Measurements from ENCODE around the gene MAN1A2. TPM values are rescaled to one million over a fixed set of nuclear protein-coding genes. Genes with fewer than 3 reads are reported as not detected.

Gene MAN1A2
- total and polyA plus RNA-seq, 9 of the 15 experiments (the other 6 are each of a cell fraction or from before 2014, with no cell fraction given): 4.2 to 38.4 (median 18.7) TPM

- peaks cover 81% of the 10 kb centered on the region for H3K79me2 ChIP-seq (ENCODE audit: control insufficient read depth, insufficient read depth, low read length)
These were observed 22.5 kb downstream of the MAN1A2 start for GRCh38 chr1:117389779-117390178.

More at GRCh38 chr1:117389779-117390178, 22.5 kb downstream of the MAN1A2 start:
- H2AFZ ChIP-seq (ENCODE audit: low read depth, low read length): no peak overlapping the region
- no peaks in the 10 kb centered on the region for H3K36me3 ChIP-seq (ENCODE audit: control insufficient read depth, insufficient read depth, low read length)
- H3K4me2 ChIP-seq (ENCODE audit: insufficient read depth, low read length): no peak overlapping the region
- ChIA-PET CTCF (ENCODE audit: low intra/inter-chr PET ratio) (no interaction called here), POLR2A (interaction anchor here (2.1 to 2.7 kb wide), 2 partner anchors 12 to 21 kb away, joined by 6 to 10 read pairs; no protein-coding TSS in a partner anchor)
- no TSS peak for BruUV-seq (replicated peaks)
- no peak for DNase-seq (ENCODE audit: extremely low read depth in 1 of 4, low spot score in 3 of 4)
- TF ChIP-seq RCOR1 (IDR thresholded peaks at IDR 0.05; ENCODE audit: borderline replicate concordance in 1 of 2, low read depth in 2 of 2, low read length in 2 of 2) (no peak), PHF8 (IDR thresholded peaks at IDR 0.05; ENCODE audit: borderline replicate concordance, low read length) (no peak), ZNF121 (CRISPR knock-in tag; conservative IDR thresholded peaks at IDR 0.05) (no peak), BCL6 (CRISPR knock-in tag; IDR thresholded peaks at IDR 0.05) (no peak), CBFA2T3 (IDR thresholded peaks at IDR 0.05) (no peak), PCBP2 (IDR thresholded peaks at IDR 0.05; ENCODE audit: low read depth, low read length, poor library complexity, severe bottlenecking) (no peak), ZNF785 (CRISPR knock-in tag; IDR thresholded peaks at IDR 0.05) (no peak), KHSRP (IDR thresholded peaks at IDR 0.05) (no peak), HDAC8 (tag; IDR thresholded peaks at IDR 0.05) (no peak), CREB1 (IDR thresholded peaks at IDR 0.05) (no peak), CREB1 (CRISPR knock-in tag; IDR thresholded peaks at IDR 0.05) (no peak), STAG1 (CRISPR knock-in tag; IDR thresholded peaks at IDR 0.05; ENCODE audit: borderline replicate concordance) (no peak), BMI1 (IDR thresholded peaks at IDR 0.05; ENCODE audit: low read length) (no peak), KAT2B (IDR thresholded peaks at IDR 0.05; ENCODE audit: low read depth, low read length) (no peak), ZSCAN29 (IDR thresholded peaks at IDR 0.05) (no peak), PTTG1 (tag; IDR thresholded peaks at IDR 0.05; ENCODE audit: low read depth) (no peak), RBM15 (IDR thresholded peaks at IDR 0.05; ENCODE audit: insufficient read depth, low read length) (no peak), ZNF3 (CRISPR knock-in tag; IDR thresholded peaks at IDR 0.05) (no peak)
- TF ChIP-seq, protein P1, sequence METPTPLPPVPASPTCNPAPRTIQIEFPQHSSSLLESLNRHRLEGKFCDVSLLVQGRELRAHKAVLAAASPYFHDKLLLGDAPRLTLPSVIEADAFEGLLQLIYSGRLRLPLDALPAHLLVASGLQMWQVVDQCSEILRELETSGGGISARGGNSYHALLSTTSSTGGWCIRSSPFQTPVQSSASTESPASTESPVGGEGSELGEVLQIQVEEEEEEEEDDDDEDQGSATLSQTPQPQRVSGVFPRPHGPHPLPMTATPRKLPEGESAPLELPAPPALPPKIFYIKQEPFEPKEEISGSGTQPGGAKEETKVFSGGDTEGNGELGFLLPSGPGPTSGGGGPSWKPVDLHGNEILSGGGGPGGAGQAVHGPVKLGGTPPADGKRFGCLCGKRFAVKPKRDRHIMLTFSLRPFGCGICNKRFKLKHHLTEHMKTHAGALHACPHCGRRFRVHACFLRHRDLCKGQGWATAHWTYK (CRISPR knock-in tag; IDR thresholded peaks at IDR 0.05): no peak
- TF ChIP-seq, protein P2, sequence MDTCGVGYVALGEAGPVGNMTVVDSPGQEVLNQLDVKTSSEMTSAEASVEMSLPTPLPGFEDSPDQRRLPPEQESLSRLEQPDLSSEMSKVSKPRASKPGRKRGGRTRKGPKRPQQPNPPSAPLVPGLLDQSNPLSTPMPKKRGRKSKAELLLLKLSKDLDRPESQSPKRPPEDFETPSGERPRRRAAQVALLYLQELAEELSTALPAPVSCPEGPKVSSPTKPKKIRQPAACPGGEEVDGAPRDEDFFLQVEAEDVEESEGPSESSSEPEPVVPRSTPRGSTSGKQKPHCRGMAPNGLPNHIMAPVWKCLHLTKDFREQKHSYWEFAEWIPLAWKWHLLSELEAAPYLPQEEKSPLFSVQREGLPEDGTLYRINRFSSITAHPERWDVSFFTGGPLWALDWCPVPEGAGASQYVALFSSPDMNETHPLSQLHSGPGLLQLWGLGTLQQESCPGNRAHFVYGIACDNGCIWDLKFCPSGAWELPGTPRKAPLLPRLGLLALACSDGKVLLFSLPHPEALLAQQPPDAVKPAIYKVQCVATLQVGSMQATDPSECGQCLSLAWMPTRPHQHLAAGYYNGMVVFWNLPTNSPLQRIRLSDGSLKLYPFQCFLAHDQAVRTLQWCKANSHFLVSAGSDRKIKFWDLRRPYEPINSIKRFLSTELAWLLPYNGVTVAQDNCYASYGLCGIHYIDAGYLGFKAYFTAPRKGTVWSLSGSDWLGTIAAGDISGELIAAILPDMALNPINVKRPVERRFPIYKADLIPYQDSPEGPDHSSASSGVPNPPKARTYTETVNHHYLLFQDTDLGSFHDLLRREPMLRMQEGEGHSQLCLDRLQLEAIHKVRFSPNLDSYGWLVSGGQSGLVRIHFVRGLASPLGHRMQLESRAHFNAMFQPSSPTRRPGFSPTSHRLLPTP (IDR thresholded peaks at IDR 0.05; ENCODE audit: borderline replicate concordance, extremely low read depth, insufficient read length): no peak
- H4K20me1 ChIP-seq (replicated peaks; ENCODE audit: control insufficient read depth, insufficient read depth, low read length): peaks cover 14% of the 10 kb centered on the region
- no peaks in the 10 kb centered on the region for H3K27me3 ChIP-seq (ENCODE audit: control insufficient read depth in 2 of 2, insufficient read depth in 2 of 2, low read length in 2 of 2)
- H3K4me1 ChIP-seq (replicated peaks in 1 of 2; ENCODE audit: control insufficient read depth in 2 of 2, insufficient read depth in 2 of 2, low read length in 2 of 2): peaks cover 0 to 10% of the 10 kb centered on the region in 2 experiments; a peak in 2 of 5 replicates
- intact Hi-C loops (cut with micrococcal nuclease): no loop called here
- no peak overlapping the region for H3K27ac ChIP-seq (ENCODE audit: extremely low read depth, low read depth, low read length)
- no peak overlapping the region for H3K4me3 ChIP-seq
- in situ Hi-C loops (cut with MboI): no loop called here
- no peaks in the 10 kb centered on the region for H3K9me1 ChIP-seq (ENCODE audit: control insufficient read depth, insufficient read depth, low read length)
- FAIRE-seq: no peak
- 37% methylated on average over 1 of the region's 1 CpG for WGBS (ENCODE audit: insufficient coverage, low coverage, missing lambda C conversion rate)
- H3K9ac ChIP-seq (ENCODE audit: insufficient read depth in 1 of 2, low read depth in 2 of 2, low read length in 2 of 2): no peak overlapping the region
- ATAC-seq: no peak
- H3K9me3 ChIP-seq (replicated peaks; ENCODE audit: control insufficient read depth, insufficient read depth, low read depth, low read length): no peaks in the 10 kb centered on the region

All from K562 (cell line).